Ramos (cell line): ENCODE measurements around the gene TOB1.

ENCODE experiments used
- in situ Hi-C: fragments of 300-500 bp; cut with MboI; formaldehyde crosslinking; loops from one replicate; pipeline ENCODE4 v1.14.3; 2022; ENCODE audit warnings: low sequenced_read_pairs; ENCODE audit not compliant: unreplicated experiment

Gene TOB1

GRCh38 chr17:50853015-50853615 lies 13.0 kb downstream of the TOB1 start:
- in situ Hi-C loops, result loop anchor here (25.0 kb wide), 1 partner anchor 309 kb away; the partner anchor contains the start of genes NME1 and NME2

GRCh38 chr17:50850640-50851039 lies 15.5 kb downstream of the TOB1 start:
- in situ Hi-C loops, result loop anchor here (25.0 kb wide), 1 partner anchor 312 kb away; the partner anchor contains the start of genes NME1 and NME2

- in situ Hi-C loops, result no loop called here
Observed at GRCh38 chr17:50848711-50849110, 17.4 kb downstream of the TOB1 start.

GRCh38 chr17:50848039-50848438 lies 18.1 kb downstream of the TOB1 start:
- in situ Hi-C loops, result no loop called here

DNA sequence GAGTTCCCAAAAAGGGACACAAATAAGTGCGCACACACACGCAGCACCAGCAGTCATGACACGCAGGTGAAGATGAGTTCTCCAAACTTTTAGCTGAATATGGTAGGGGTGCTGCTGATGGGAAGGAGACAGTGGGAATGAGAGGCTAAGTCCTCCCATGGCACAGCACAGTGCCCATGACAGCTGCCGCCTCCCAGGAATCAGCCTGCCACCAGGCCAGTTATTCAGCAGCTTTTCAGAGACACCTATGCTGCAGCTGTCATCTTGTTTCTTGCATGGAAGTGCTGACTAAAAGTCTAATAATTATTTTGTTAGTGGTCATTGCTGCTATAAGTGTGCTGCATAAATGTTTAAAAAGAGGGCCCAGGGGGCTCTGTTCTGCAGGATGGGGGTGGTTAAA lies 18.6 kb downstream of the TOB1 start:
- in situ Hi-C loops, result no loop called here

GRCh38 chr17:50845240-50846147 lies 20.7 kb downstream of the TOB1 start:
- in situ Hi-C loops, result no loop called here

DNA sequence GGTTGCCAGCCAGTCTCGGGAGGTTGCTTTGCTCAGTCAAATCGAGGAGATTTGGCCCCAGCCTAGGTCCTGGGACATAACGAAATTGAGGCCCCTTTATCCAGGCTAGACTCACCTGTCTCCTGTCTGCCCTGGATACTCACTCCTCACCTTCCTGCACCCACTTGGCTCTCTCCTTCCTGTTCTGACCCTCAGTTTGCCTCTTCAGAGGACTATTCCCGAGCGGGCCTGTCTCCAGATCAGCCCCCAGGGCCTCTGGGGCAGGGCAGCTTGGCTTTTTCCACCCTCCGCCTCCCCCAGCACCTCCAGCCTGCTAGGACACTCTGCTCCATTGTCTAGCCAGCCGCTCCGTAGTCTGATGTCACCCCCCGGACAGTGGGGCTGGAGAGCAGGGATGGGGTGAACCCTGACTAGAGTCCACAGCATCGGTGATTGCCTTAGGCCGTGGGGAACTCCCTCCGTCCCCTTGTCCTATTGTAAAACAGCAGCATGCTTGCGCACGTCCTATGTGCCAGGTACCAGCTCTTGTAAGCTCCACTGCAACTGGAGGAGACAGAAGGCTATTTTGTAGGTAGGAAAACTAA lies 21.9 kb downstream of the TOB1 start:
- in situ Hi-C loops, result loop anchor here (5.0 kb wide), 2 partner anchors 62 to 113 kb away; no protein-coding TSS in a partner anchor

DNA sequence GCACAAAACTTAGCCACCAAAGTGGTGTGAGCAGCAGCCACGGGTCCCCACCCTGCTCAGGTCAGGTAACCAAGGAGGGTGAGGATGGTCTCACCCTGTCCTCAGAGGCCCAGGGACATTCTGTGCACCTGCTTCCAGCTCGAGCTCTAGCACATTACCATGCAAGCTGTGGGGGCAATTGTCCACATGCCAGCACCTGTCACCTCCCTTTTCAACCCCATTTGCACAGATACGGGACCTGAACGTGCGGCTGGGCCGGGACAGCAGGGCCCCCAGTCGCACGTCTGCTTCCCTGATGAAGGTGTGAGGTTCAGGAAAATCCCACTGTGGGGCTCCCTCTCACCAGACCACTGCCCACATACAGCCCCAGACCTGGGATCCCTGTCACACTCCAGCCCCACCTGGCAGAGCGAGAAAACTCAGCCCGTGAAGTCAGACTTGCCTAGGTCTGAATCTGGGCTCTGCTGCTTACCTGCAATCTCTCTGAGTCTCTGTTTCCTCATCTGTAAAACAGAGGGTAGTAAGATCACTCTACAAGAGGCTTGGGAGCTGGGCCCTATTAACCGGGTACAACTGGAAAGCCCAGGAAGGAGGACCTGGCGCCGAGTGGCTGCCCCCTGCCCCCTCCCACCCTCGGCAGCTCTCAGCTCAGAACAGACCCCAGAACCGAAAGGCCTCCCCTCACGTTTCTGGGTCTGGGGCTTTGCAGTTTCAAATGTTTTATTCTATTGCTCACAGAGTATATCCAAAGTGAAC lies 22.8 kb downstream of the TOB1 start:
- in situ Hi-C loops, result loop anchor here (5.0 kb wide), 2 partner anchors 61 to 114 kb away; no protein-coding TSS in a partner anchor

GRCh38 chr17:50842506-50843149 lies 23.5 kb downstream of the TOB1 start:
- in situ Hi-C loops, result loop anchor here (5.0 kb wide), 2 partner anchors 60 to 115 kb away; no protein-coding TSS in a partner anchor

DNA sequence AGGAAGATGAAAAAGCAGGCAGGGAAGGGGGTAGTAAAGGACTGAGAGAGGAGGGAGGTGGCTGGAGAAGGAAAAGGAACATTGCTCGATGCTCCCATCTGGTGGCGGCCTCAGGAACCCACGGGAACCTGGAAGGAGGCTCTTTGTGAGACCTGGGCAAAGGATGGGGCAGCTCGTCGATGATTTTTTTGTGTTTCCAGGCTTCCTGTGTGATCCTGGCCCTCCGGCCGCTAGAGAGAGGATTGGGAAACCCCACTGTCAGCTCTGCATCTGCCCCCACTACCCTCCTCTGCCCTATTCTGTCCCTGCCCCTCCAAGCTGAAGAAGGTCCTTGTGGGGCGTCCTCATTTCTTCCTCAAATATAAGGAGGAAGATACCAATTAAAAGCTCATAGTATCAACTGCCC lies 24.2 kb downstream of the TOB1 start:
- in situ Hi-C loops, result loop anchor here (5.0 kb wide), 2 partner anchors 60 to 115 kb away; no protein-coding TSS in a partner anchor

GRCh38 chr17:50841277-50841948 lies 24.7 kb downstream of the TOB1 start:
- in situ Hi-C loops, result loop anchor here (5.0 kb wide), 2 partner anchors 59 to 116 kb away; no protein-coding TSS in a partner anchor

- in situ Hi-C loops, result loop anchor here (5.0 kb wide), 2 partner anchors 58 to 117 kb away; no protein-coding TSS in a partner anchor
Observed at GRCh38 chr17:50840311-50840851, 25.8 kb downstream of the TOB1 start.

DNA sequence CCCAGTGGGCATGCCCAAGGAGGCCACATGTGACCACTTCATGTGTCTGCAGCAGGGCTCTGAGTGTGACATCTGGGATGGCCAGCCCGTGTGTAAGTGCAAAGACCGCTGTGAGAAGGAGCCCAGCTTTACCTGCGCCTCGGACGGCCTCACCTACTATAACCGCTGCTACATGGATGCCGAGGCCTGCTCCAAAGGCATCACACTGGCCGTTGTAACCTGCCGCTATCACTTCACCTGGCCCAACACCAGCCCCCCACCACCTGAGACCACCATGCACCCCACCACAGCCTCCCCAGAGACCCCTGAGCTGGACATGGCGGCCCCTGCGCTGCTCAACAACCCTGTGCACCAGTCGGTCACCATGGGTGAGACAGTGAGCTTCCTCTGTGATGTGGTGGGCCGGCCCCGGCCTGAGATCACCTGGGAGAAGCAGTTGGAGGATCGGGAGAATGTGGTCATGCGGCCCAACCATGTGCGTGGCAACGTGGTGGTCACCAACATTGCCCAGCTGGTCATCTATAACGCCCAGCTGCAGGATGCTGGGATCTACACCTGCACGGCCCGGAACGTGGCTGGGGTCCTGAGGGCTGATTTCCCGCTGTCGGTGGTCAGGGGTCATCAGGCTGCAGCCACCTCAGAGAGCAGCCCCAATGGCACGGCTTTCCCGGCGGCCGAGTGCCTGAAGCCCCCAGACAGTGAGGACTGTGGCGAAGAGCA lies 26.4 kb downstream of the TOB1 start:
- in situ Hi-C loops, result loop anchor here (5.0 kb wide), 2 partner anchors 57 to 118 kb away; no protein-coding TSS in a partner anchor

GRCh38 chr17:50837980-50838954 lies 27.9 kb downstream of the TOB1 start:
- in situ Hi-C loops, result no loop called here

- in situ Hi-C loops, result no loop called here
Observed at GRCh38 chr17:50837286-50837979, 28.7 kb downstream of the TOB1 start.

DNA sequence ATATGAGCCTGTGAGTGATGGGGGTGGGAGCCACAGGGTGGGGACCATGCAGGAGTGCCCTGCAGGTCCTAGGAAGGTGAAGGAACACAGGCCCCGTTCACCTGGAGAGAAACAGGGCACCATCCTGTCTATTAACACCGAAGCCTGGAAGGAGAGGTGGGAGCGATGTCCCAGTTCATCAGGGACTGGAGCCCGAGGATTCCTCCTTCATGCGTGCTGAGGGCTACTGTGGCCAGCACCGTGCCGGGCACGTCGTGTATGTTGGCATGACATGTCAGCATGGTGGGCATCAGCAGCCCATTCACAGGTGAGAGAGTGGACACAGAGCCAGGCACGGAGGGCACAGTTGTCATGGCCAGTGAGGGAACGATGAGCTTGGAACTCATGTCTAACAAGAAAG lies 29.3 kb downstream of the TOB1 start:
- in situ Hi-C loops, result no loop called here
